ENCODE results near the gene MAPK8IP2.
"Not testable (repeated sequence)": the region's sequence is repeated elsewhere in the genome, so short reads cannot be mapped to it uniquely, and the experiment has no call there.

The MAPK8IP2 gene

GRCh38 chr22:50635591-50635990 is 35.0 kb downstream of the MAPK8IP2 start:
- no peak for DNase-seq (ENCODE audit: low read depth)

DNA sequence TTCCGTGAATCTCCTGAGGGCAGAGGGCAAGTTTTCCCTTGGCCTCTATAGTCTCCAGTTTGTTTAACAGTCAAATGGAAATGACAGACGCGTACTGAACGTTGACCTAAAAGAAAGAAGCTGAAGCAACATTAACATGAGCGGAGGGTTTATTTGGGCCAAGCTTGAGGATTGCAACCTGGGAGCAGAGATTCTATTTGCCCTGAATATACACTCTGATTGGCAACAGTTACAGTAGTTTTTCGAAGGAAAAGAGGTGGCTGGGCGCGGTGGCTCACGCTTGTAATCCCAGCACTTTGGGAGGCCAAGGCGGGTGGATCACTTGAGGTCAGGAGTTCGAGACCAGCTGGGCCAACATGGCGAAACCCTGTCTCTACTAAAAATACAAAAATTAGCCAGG is 39.7 kb downstream of the MAPK8IP2 start:
- DNase-seq (ENCODE audit: low read depth), result not testable (repeated sequence)

- no peak for DNase-seq (ENCODE audit: low read depth)
These were observed 40.5 kb downstream of the MAPK8IP2 start for GRCh38 chr22:50640857-50641647.

DNA sequence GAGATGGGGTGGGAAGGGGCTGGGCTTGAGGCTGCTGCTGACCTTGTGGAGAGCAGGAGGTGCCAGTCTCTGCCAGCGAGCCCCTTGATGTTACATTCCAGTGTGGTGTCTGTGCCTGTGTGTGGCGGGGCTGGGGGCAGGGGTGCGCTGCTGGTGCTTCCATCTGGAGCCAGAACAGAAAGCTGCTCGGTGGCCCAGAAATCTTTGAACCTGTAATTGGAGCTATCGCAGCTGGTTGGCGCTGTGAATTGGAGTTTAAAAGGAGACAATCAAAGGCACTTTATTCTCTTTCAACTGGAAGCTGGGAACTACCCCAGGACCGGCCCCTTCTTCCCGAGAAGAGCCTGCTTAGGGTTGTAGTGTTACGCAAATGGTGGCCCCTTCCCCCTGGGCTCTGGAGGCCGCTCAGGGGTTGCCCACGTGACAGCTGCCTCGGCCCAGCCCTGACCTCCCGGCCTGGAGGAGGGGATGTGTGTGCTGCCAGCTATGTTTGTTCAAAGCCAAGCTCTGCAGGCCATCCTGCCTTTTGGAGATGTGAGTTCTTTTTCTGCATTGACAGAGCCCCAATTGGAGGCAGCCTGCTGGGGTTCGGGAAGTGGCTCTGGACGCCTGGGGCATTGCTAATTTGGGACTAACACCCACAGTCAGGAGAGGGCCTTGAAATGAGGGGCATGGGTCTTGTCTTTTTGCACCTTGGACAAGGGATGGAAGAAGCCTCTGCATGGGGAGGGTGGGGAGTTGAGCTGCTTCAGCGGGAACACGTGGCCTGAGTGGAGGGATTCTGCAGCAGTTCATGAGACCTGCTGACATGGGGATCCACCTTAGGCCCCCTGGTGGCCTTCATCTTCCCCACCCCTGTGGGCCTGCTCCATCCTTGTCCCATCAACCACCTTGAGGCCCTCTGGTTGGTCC is 41.4 kb downstream of the MAPK8IP2 start:
- DNase-seq (ENCODE audit: low read depth), result no peak

GRCh38 chr22:50643021-50643820 is 42.6 kb downstream of the MAPK8IP2 start:
- DNase-seq (ENCODE audit: low read depth), result not testable (repeated sequence)

- DNase-seq (ENCODE audit: low read depth), result not testable (repeated sequence)
These were observed 43.2 kb downstream of the MAPK8IP2 start for GRCh38 chr22:50643821-50644101.

DNA sequence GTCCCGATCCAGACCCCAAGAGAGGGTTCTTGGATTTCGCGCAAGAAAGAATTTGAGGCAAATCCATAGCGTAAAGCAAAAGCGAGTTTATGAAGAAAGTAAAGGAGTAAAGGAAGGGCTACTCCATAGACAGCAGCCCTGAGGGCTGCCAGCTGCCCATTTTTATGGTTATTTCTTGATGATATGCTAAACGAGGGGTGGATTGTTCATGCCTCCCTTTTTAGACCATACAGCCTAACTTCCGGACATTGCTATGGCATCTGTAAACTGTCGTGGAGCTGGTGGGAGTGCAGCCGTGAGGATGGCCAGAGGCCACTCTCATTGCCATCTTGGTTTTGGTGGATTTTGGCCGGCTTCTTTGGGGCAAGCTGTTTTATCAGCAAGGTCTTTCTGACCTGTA is 52.7 kb downstream of the MAPK8IP2 start:
- no peak for DNase-seq (ENCODE audit: low read depth)

- not testable (repeated sequence) for DNase-seq (ENCODE audit: low read depth)
These were observed 54.1 kb downstream of the MAPK8IP2 start for GRCh38 chr22:50654664-50655063.

- peak; percentile 19 for DNase-seq (ENCODE audit: low read depth)
These were observed 55.8 kb downstream of the MAPK8IP2 start for GRCh38 chr22:50656122-50657070.

DNA sequence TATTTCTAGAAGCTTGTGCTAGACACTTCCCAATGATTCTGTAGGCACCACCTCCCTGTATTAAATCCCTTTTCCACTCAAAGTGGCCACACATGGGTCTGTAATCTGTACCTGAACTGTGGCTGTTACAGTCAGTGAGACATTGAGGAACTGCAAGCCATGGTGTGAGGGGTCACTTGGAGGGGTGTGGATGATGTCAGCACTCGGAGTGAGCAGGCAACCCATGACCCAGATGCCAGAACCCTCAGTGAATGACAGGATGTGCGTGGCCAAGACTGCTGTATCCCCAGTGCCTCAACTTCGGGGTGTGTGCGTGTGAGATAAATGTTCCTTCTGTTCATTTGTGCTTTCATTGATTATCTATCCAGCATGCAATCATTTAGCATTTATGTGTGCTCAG is 57.3 kb downstream of the MAPK8IP2 start:
- no peak for DNase-seq (ENCODE audit: low read depth)

GRCh38 chr22:50659711-50660110 is 59.1 kb downstream of the MAPK8IP2 start:
- DNase-seq (ENCODE audit: low read depth), result not testable (repeated sequence)

DNA sequence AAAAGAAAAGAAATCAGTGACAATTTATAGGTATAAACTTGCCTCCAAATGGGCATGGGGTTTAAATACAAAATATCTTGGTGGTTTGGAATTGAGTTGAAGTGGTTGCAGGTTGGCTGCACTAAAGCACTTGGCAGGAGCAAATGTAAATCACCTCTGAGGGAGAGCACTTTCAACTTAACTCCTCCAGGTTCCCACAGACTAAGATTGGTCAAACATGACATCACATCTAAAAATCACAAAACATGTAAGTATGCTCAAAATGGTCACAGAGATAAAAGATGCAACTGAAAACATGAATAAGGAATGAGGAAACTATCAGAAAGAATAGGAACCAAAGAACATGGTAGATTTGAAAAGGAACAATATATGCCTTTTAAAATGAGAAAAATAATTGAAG is 59.7 kb downstream of the MAPK8IP2 start:
- DNase-seq (ENCODE audit: low read depth), result no peak

Measured in HS-27A (cell line).